ENCODE data around the gene PCDHA11.
A peak's percentile ranks its signal among the peaks of the same experiment; 100 is the strongest.
"Not testable (repeated sequence)": the region's sequence is repeated elsewhere in the genome, so short reads cannot be mapped to it uniquely, and the experiment has no call there.

PCDHA11 gene

DNA sequence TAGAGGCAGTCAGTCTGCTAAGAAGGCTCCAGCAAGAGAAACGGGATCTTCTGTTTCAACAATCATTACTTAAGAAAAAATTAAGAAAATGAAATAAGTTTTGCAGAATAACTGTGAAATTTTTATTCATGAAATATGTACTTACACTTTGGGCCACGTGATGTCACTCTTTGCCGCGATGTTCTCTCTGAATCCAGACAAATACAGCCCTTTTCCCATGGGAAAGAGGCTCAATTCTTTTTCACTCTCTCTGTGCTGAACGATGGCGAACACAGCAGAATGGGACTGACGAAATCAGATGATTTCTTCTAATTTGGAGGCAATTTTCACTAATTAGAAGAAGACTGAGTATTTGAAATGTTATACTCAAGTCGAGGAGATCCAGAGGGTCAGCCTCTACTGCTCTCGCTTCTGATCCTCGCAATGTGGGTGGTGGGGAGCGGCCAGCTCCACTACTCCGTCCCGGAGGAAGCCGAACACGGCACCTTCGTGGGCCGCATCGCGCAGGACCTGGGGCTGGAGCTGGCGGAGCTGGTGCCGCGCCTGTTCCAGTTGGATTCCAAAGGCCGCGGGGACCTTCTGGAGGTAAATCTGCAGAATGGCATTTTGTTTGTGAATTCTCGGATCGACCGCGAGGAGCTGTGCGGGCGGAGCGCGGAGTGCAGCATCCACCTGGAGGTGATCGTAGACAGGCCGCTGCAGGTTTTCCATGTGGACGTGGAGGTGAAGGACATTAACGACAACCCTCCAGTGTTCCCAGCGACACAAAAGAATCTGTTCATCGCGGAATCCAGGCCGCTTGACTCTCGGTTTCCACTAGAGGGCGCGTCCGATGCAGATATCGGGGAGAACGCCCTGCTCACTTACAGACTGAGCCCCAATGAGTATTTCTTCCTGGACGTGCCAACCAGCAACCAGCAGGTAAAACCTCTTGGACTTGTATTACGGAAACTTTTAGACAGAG lies 20.3 kb upstream of the PCDHA11 start, which contains the start of gene PCDHA9:
Gene PCDHA9 (plus strand): TSS at position 244 of the 964 bp plus-strand sequence. CDS start 114 bp downstream, at position 358.
- TF ChIP-seq, protein P1, sequence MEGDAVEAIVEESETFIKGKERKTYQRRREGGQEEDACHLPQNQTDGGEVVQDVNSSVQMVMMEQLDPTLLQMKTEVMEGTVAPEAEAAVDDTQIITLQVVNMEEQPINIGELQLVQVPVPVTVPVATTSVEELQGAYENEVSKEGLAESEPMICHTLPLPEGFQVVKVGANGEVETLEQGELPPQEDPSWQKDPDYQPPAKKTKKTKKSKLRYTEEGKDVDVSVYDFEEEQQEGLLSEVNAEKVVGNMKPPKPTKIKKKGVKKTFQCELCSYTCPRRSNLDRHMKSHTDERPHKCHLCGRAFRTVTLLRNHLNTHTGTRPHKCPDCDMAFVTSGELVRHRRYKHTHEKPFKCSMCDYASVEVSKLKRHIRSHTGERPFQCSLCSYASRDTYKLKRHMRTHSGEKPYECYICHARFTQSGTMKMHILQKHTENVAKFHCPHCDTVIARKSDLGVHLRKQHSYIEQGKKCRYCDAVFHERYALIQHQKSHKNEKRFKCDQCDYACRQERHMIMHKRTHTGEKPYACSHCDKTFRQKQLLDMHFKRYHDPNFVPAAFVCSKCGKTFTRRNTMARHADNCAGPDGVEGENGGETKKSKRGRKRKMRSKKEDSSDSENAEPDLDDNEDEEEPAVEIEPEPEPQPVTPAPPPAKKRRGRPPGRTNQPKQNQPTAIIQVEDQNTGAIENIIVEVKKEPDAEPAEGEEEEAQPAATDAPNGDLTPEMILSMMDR (conservative IDR thresholded peaks at IDR 0.05) = peak; percentile 58
- H3K27ac ChIP-seq = not testable (repeated sequence)

DNA sequence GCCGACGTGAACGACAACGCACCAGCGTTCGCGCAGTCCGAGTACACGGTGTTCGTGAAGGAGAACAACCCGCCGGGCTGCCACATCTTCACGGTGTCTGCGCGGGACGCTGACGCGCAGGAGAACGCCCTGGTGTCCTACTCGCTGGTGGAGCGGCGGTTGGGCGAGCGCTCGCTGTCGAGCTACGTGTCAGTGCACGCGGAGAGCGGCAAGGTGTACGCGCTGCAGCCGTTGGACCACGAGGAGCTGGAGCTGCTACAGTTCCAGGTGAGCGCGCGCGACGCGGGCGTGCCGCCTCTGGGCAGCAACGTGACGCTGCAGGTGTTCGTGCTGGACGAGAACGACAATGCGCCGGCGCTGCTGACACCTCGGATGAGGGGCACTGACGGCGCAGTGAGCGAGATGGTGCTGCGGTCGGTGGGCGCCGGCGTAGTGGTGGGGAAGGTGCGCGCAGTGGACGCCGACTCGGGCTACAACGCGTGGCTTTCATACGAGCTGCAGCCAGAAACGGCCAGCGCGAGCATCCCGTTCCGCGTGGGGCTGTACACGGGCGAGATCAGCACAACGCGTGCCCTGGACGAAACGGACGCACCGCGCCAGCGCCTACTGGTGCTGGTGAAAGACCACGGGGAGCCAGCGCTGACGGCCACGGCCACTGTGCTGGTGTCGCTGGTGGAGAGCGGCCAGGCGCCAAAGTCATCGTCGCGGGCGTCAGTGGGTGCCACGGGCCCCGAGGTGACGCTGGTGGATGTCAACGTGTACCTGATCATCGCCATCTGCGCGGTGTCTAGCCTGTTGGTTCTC lies 18.7 kb upstream of the PCDHA11 start:
- H3K27ac ChIP-seq = not testable (repeated sequence)

DNA sequence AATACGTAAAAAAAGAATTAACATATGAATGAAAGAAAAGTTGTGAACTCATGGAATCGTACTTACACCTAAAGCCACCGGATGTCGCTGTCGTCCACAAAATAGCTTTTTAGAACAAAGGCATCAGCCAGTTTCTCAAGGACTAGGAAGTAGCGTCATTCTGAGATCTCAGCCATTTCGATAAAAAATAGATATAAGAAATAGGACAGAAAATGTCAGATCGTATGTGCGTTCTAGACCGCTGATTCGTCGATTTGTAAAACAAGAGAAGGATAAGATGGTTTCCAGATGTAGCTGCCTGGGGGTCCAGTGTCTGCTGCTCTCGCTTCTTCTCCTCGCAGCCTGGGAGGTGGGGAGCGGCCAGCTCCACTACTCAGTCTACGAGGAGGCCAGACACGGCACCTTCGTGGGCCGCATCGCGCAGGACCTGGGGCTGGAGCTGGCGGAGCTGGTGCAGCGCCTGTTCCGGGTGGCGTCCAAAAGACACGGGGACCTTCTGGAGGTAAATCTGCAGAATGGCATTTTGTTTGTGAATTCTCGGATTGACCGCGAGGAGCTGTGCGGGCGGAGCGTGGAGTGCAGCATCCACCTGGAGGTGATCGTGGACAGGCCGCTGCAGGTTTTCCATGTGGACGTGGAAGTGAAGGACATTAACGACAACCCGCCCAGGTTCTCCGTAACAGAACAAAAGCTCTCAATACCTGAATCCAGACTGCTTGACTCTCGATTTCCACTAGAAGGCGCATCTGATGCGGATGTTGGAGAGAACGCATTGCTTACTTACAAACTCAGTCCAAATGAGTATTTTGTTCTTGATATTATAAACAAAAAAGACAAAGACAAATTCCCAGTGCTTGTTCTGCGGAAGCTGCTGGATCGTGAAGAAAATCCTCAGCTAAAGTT lies 12.7 kb upstream of the PCDHA11 start, which contains the start of gene PCDHA10:
Gene PCDHA10 (plus strand): TSS at position 126 of the 903 bp plus-strand sequence. CDS start 152 bp downstream, at position 278.
- H3K27ac ChIP-seq = no peak within 1 kb of the TSS
- TF ChIP-seq, protein P1 (conservative IDR thresholded peaks at IDR 0.05) = peak; percentile 56
- no peak for TF ChIP-seq ZFX (IDR thresholded peaks at IDR 0.05)

DNA sequence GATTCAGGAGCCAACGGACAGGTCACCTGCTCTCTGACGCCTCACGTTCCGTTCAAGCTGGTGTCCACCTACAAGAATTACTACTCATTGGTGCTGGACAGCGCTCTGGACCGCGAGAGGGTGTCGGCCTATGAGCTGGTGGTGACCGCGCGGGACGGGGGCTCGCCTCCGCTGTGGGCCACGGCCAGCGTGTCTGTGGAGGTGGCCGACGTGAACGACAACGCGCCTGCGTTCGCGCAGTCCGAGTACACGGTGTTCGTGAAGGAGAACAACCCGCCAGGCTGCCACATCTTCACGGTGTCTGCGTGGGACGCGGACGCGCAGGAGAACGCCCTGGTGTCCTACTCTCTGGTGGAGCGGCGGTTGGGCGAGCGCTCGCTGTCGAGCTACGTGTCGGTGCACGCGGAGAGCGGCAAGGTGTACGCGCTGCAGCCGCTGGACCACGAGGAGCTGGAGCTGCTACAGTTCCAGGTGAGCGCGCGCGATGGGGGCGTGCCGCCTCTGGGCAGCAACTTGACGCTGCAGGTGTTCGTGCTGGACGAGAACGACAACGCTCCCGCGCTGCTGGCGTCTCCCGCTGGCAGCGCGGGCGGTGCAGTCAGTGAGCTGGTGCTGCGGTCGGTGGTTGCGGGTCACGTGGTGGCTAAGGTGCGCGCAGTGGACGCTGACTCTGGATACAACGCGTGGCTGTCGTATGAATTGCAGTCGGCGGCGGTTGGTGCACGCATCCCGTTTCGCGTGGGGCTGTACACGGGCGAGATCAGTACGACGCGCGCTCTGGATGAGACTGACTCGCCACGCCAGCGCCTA lies 11.4 kb upstream of the PCDHA11 start:
- TF ChIP-seq ZFX (IDR thresholded peaks at IDR 0.05) = no peak
- TF ChIP-seq, protein P1 (conservative IDR thresholded peaks at IDR 0.05) = no peak
- H3K27ac ChIP-seq = no peak overlapping the region

DNA sequence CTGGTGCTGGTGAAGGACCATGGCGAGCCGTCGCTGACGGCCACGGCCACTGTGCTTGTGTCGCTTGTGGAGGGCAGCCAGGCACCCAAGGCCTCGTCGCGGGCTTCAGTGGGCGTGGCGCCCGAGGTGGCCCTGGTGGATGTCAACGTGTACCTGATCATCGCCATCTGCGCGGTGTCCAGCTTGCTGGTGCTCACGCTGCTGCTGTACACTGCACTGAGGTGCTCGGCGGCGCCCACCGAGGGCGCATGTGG lies 10.8 kb upstream of the PCDHA11 start:
- TF ChIP-seq, protein P1 (conservative IDR thresholded peaks at IDR 0.05) = no peak
- no peak for TF ChIP-seq ZFX (IDR thresholded peaks at IDR 0.05)
- H3K27ac ChIP-seq = no peak overlapping the region

DNA sequence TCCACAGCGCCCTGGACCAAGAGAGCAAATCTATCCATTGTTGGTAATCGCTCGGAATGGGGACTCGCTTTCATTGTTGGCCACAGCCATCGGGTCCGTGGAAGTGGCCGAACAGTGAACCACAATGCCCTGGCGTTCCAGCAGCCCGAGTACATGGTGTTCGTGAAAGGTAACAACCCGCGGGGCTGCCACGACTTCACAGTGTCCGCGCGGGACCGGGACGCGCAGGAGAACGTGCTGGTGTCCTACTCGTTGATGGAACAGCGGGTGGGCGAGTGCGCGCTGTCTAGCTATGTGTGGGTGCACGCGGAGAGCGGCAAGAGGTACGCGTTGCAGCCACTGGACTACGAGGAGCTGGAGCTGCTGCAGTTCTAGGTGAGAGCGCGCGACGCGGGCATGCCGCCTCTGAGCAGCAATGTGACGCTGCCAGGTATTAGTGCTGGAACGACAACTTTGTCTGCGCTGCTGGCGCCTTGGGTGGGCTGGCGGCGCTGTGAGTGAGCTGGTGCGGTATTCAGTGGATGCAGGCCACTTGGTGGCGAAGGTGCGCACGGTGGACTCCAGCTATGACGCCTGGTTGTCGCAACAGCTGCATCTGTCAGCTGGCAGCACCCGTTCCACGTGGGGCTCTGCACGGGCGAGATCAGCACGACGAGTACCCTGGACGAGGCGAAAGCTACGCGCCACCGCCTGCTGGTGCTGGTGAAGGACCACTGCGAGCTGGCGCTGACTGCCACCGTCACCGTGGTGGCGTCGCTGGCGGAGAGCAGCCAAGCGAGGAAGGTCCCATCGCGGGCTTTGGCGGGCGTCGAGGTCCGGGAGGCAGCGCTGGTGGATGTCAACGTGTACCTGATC lies 6.1 kb upstream of the PCDHA11 start:
- TF ChIP-seq ZFX (IDR thresholded peaks at IDR 0.05) = no peak
- TF ChIP-seq, protein P1 (conservative IDR thresholded peaks at IDR 0.05) = no peak
- no peak overlapping the region for H3K27ac ChIP-seq
